Measurements from ENCODE around the gene RPN1. TPM values are rescaled to one million over a fixed set of nuclear protein-coding genes. Genes with fewer than 3 reads are reported as not detected.

RPN1 gene
- total and polyA plus RNA-seq, 2 of the 13 experiments (the other 11 are each of a cell fraction or from before 2014, with no cell fraction given): 290 to 342 TPM

GRCh38 chr3:128650096-128651050 is at the start of gene RPN1 (continued):
- TF ChIP-seq ZNF331 (CRISPR knock-in tag; IDR thresholded peaks at IDR 0.05) (peak; percentile 28; the same call in 1 of the 2 replicates), ZNF225 (CRISPR knock-in tag; IDR thresholded peaks at IDR 0.05) (no peak), AGO2 (optimal IDR thresholded peaks at IDR 0.05; ENCODE audit: low read depth, low read length) (peak; percentile 71), ETV6 (CRISPR knock-in tag; conservative IDR thresholded peaks at IDR 0.05) (peak; percentile 78), ZSCAN9 (CRISPR knock-in tag; IDR thresholded peaks at IDR 0.05; ENCODE audit: borderline replicate concordance) (no peak), ZBTB25 (CRISPR knock-in tag; IDR thresholded peaks at IDR 0.05) (no peak), SMARCC2 (IDR thresholded peaks at IDR 0.05) (no peak), ATAD3A (CRISPR knock-in tag; IDR thresholded peaks at IDR 0.05) (no peak), ZNF264 (CRISPR knock-in tag; IDR thresholded peaks at IDR 0.05) (peak; percentile 53; the same call in 1 of the 2 replicates), JUNB (CRISPR knock-in tag; IDR thresholded peaks at IDR 0.05; ENCODE audit: borderline replicate concordance) (no peak), HNF4G (IDR thresholded peaks at IDR 0.05; ENCODE audit: borderline replicate concordance, low read depth, low read length) (no peak), HNF4G (CRISPR knock-in tag; IDR thresholded peaks at IDR 0.05; ENCODE audit: borderline replicate concordance, low read depth) (no peak), THYN1 (CRISPR knock-in tag; IDR thresholded peaks at IDR 0.05; ENCODE audit: borderline replicate concordance, low read depth) (no peak), NFKB2 (CRISPR knock-in tag; IDR thresholded peaks at IDR 0.05; ENCODE audit: borderline replicate concordance) (0 out of 2 replicates have a peak, but pooled peaks have one; percentile 33), NPAS2 (CRISPR knock-in tag; IDR thresholded peaks at IDR 0.05; ENCODE audit: borderline replicate concordance) (no peak), ZNF557 (CRISPR knock-in tag; IDR thresholded peaks at IDR 0.05) (no peak), ZBTB40 (IDR thresholded peaks at IDR 0.05) (no peak), ZBTB40 (CRISPR knock-in tag; IDR thresholded peaks at IDR 0.05) (0 out of 2 replicates have a peak, but pooled peaks have one; percentile 40)

Measured in HepG2 (cell line).